GM20000 (cell line): ENCODE data around the gene FBXO24.

Experiments
- DNase-seq: peaks from one replicate; pipeline ENCODE4 v3.0.0; 2012; ENCODE audit warnings: low spot score
- CTCF ChIP-seq: IDR thresholded peaks from 2 replicates; pipeline ENCODE4 v1.5.1; 2012; ENCODE audit warnings: mild to moderate bottlenecking, control low read depth; ENCODE audit errors: extremely low read depth, missing control alignments

FBXO24 gene

GRCh38 chr7:100567751-100568175 lies 18.4 kb upstream of the FBXO24 start:
- no peak for DNase-seq
- no peak for TF ChIP-seq CTCF

- no peak for TF ChIP-seq CTCF
- no peak for DNase-seq
These were observed 17.8 kb upstream of the FBXO24 start for GRCh38 chr7:100568176-100568895.

- TF ChIP-seq CTCF, result peak; percentile 31
- DNase-seq, result peak; percentile 75
These were observed 17.0 kb upstream of the FBXO24 start for GRCh38 chr7:100568896-100569844.

GRCh38 chr7:100570954-100571828 lies 14.9 kb upstream of the FBXO24 start:
- TF ChIP-seq CTCF, result no peak
- no peak for DNase-seq

DNA sequence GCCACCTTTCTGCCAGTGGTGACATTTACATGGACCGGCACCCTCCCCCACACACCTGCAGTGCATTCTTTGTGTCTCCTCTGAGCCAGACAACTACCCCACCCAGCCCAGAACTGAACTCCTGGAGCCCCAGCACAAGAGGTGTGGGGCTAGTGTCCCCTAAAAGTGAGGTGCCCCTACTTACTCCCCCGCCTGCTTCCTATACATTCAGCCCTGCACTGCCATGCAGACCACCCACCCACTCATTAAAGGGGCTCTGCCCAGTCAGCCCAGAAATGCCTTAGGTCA lies 14.4 kb upstream of the FBXO24 start:
- TF ChIP-seq CTCF, result no peak
- no peak for DNase-seq

GRCh38 chr7:100572281-100572948 lies 13.7 kb upstream of the FBXO24 start:
- no peak for DNase-seq
- no peak for TF ChIP-seq CTCF
